GM08714 (cell line): ENCODE measurements around the gene ADAMTS18.
"Not testable (repeated sequence)": the region's sequence is repeated elsewhere in the genome, so short reads cannot be mapped to it uniquely, and the experiment has no call there.

Source experiments
- H3K4me3 ChIP-seq: fragments of 200-500 bp; sonication (Bioruptor generic); 2 replicates; pipeline ENCODE4 v1.5.1; 2014; ENCODE audit warnings: mild to moderate bottlenecking, low read length, inconsistent platforms
- ZNF274 ChIP-seq: IDR thresholded peaks from 2 replicates; pipeline ENCODE4 v1.6.1; 2012; ENCODE audit warnings: mild to moderate bottlenecking, low read depth, low read length

ADAMTS18 gene

DNA sequence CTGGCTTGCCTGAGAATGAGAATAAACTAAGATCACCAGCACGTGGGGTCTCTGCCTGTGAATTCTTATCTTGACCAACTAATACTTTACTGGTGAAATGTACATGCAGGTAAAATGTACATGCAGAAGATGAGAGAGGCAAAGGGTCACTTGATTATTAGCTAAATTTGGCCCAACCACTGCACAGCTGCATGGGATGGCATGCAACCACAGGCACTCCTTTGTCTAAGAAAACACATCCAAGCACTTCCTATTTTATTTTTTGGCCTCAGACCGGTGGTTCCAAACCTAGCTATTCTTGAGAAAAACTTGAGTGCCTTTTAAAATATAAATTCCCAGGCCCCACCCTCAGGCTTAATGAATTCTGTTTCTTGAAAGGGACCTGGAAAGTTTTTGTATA, 157.7 kb downstream of the ADAMTS18 start:
- TF ChIP-seq ZNF274 = no peak

DNA sequence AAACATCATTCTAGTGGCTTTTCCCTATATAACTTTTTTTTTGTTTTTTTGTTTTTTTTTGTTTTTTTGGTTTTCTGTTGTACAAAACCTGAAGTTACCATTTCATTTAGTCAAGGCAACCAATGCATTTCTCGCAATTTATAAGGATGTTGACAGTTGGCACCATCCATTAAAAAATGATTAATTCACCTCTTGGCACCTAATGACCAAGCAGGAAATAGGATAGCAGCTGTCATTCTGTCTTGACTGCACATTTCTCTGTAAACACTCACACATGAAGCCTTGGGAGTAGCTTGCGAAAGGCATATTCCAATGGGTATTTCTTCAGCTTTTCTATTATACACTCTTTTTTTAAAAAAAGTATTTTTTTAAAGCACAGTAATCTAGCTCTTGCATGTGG, 158.2 kb downstream of the ADAMTS18 start:
- TF ChIP-seq ZNF274 = no peak
- H3K4me3 ChIP-seq = no peak overlapping the region

More for the DNA sequence above, 157.7 kb downstream of the ADAMTS18 start:
- no peak overlapping the region for H3K4me3 ChIP-seq

- H3K4me3 ChIP-seq = not testable (repeated sequence)
Observed at GRCh38 chr16:77275303-77275702, 159.5 kb downstream of the ADAMTS18 start.

DNA sequence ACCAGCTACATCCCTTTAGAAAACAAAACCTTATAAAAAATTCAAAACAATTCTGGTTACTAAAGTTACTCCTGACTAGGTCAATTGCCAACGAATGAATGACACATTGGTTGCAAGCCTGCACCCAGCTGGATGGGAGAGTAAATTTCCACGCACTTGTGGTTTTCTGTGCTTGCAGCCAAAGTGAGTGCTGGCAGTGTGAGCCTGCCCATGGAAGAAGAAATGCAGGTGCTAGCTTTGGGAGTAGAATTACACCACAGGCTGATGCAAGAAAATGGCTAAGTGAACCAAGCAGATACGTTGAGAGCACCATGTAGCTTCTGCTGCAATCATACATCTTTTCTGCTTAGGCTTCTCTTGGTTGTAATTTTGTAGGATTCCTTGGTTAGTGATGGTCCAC, 161.0 kb downstream of the ADAMTS18 start:
- TF ChIP-seq ZNF274 = no peak
- H3K4me3 ChIP-seq = no peak overlapping the region

- no peak overlapping the region for H3K4me3 ChIP-seq
- no peak for TF ChIP-seq ZNF274
Observed at GRCh38 chr16:77271532-77272426, 163.1 kb downstream of the ADAMTS18 start.

DNA sequence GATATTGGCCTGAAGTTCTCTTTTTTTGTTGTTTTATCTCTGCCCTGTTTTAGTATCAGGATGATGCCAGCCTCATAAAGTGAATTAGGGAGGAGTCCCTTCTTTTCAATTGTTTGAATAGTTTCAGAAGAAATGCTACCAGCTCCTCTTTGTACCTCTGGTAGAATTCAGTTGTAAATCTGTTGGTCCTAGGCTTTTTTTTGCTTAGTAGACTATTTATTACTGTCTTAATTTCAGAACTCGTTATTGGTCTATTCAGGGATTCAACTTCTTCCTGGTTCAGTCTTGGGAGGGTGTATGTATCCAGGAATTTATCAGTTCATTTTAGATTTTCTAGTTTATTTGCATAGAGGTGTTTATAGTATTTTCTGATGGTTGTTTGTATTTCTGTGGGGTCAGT, 168.6 kb downstream of the ADAMTS18 start:
- H3K4me3 ChIP-seq = not testable (repeated sequence)

DNA sequence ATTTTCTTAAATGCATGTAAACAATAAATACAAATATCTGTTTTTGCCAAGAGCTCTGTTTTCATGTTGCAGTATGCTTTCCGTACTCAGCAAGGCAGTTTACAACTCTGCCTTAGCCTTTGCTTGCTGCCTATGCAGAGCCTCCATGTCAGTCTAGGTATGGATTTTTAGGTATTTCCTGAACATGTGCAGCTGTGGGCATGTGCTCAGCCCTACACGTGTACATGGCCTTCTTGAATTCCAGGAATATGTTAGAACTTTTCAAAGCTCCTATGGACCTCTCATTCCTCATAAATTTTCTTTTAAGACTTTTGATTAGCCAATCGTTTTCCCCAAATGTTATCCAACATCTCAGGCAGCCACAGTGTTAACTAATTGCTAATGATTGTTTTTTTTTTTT, 171.9 kb downstream of the ADAMTS18 start:
- no peak for TF ChIP-seq ZNF274
- H3K4me3 ChIP-seq = no peak overlapping the region

DNA sequence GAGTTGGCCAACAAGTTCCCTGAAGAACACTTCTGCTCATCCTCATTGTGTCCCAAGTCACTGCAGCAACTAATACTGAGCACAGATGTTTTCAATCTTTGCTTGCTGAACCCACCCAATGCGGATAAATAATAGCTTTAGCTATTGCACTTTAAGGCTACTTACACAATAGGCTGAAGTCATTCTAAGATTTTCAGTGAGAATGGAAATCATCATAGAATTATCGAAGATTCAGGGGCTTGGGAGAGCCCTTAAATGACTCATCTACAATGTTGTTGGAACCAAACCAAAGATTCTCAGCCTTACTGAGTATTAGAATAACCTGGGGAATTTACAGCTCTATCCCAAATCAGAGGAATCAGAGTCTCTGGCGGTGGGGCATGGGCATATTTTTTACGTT, 184.4 kb downstream of the ADAMTS18 start:
- TF ChIP-seq ZNF274 = no peak
- H3K4me3 ChIP-seq = no peak overlapping the region

DNA sequence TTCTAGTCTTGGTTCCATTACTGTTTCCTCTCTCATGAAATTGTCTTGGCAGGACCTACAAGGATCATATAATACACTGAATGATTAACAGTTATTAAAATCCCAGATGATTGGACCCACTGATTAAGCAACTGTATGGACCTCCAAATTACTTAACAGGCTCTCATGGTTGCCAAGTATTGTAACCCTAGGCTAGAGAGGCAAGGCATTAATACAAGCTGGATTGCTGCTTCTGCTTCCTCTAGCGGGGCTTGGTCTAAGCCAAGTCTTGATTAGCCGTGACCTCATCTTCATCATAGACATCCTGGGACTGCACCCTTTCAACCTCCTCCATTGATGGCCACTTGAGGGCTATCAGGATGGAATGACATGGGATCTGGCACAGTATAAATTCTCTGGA, 188.7 kb downstream of the ADAMTS18 start:
- no peak overlapping the region for H3K4me3 ChIP-seq
- TF ChIP-seq ZNF274 = no peak

DNA sequence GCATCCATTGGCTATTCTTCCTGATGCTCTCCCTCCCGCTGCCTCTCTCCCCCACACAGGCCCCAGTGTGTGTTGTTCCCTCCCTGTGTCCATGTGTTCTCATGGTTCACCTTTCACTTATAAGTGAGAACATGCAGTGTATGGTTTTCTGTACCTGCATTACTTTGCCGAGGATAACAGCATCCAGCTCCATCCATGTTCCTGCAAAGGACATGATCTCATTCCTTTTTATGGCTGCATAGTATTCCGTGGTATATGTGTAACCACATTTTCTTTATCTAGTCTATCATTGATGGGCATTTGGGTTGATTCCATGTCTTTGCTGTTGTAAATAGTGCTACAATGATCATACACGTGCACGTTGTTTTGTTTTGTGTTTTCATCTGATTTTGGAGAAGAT, 192.4 kb downstream of the ADAMTS18 start:
- not testable (repeated sequence) for H3K4me3 ChIP-seq

- no peak overlapping the region for H3K4me3 ChIP-seq
- no peak for TF ChIP-seq ZNF274
Observed at GRCh38 chr16:77238593-77238992, 196.2 kb downstream of the ADAMTS18 start.

- H3K4me3 ChIP-seq = no peak overlapping the region
- no peak for TF ChIP-seq ZNF274
Observed at GRCh38 chr16:77236063-77236511, 198.7 kb downstream of the ADAMTS18 start.

DNA sequence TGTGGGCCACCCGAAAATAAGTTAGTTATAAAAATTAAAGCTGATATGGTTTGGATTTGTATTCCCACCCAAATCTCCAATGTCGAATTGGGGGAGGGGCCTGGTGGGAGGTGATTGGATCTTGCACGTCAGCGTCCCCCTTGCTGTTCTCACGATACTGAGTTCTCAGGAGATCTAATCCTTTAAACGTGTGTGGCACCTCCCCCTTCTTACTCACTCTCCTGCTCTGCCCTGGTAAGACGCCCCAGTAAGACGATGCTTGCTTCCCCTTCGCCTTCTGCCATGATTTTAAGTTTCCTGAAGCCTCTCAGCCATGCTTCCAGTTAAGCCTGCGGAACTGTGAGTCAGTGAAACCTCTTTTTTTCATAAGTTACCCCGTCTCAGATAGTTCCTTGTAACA, 200.2 kb downstream of the ADAMTS18 start:
- H3K4me3 ChIP-seq = no peak overlapping the region
- no peak for TF ChIP-seq ZNF274

DNA sequence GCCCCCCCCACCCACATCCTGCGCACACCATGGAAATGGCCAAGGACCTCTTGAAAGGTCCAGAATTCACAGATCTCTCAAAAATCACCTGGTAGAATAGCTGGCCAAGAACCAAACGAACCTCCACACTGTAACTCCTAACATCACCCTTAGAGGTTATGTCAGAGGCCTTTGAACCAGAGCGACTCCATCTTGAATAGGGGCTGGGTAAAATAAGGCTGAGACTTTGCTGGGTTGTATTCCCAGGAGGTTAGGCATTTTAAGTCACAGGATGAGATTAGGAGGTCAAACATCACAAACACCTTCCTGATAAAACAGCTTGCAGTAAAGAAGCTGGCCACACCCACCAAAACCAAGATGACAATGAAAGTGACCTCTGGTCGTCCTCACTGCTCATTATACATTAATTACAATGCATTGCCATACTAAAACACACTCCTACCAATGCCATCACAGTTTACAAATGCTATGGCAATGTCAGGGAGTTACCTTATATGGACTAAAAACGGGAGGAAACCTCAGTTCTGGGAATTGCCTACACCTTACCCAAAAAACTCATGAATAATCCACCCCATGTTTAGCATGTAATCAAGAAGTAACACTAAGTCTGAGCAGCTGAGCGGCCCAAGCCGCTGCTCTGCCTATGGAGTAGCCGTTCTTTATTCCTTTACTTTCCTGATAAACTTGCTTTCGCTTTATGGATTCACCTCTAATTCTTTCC, 200.9 kb downstream of the ADAMTS18 start:
- no peak overlapping the region for H3K4me3 ChIP-seq
- no peak for TF ChIP-seq ZNF274
